ENCODE results near the gene PTBP3. TPM values are rescaled to one million over a fixed set of nuclear protein-coding genes. Genes with fewer than 3 reads are reported as not detected.

PTBP3 gene
- total and polyA plus RNA-seq, 2 of the 13 experiments (the other 11 are each of a cell fraction or from before 2014, with no cell fraction given) = 52.8 to 61.1 TPM

- intact Hi-C loops (cut with micrococcal nuclease; ENCODE audit: unreplicated experiment) = loop anchor here (1.0 to 2.0 kb wide), 3 partner anchors 29 to 264 kb away; partner anchors contain the start of gene PTBP3
- WGBS (ENCODE audit: low lambda C conversion rate) = 31% methylated on average over 4 of the region's 4 CpGs
- no peak for TF ChIP-seq ZNF570 (CRISPR knock-in tag; IDR thresholded peaks at IDR 0.05; ENCODE audit: borderline replicate concordance)
- peak; percentile 56 for TF ChIP-seq CTCF (CRISPR knock-in tag; IDR thresholded peaks at IDR 0.05)
- TF ChIP-seq MAFG (CRISPR knock-in tag; IDR thresholded peaks at IDR 0.05) = no peak
- peak; percentile 58 for TF ChIP-seq SMC3 (IDR thresholded peaks at IDR 0.05; ENCODE audit: low read length)
- 0 out of 2 replicates have a peak, but pooled peaks have one; percentile 36 for TF ChIP-seq RAD21 (CRISPR knock-in tag; IDR thresholded peaks at IDR 0.05)
- TF ChIP-seq NFRKB (IDR thresholded peaks at IDR 0.05) = no peak
- peak; percentile 42; the same call in 1 of the 2 replicates for TF ChIP-seq ARID3A (IDR thresholded peaks at IDR 0.05; ENCODE audit: low read depth, low read length)
- TF ChIP-seq ZNF496 (CRISPR knock-in tag; IDR thresholded peaks at IDR 0.05; ENCODE audit: insufficient replicate concordance) = no peak
- TF ChIP-seq RERE (CRISPR knock-in tag; IDR thresholded peaks at IDR 0.05; ENCODE audit: low read depth) = no peak
- no peak for TF ChIP-seq SYNCRIP (IDR thresholded peaks at IDR 0.05; ENCODE audit: insufficient read depth, low read depth, low read length)
Measured at GRCh38 chr9:112361601-112362000, 28.2 kb upstream of the PTBP3 start.

More at GRCh38 chr9:112361601-112362000, 28.2 kb upstream of the PTBP3 start:
- in situ Hi-C loops (cut with HindIII; ENCODE audit: extremely low pct_ligation_motif_present, low pct_unique_long_range_greater_than_20kb) = loop anchor here (25.0 kb wide), 1 partner anchor 599 kb away; no protein-coding TSS in a partner anchor
- BruUV-seq (replicated peaks) = no TSS peak
- no peak overlapping the region for H3K4me2 ChIP-seq (ENCODE audit: low read depth, low read length)
- DNase-seq (ENCODE audit: low spot score) (peak; percentile 37), FAIRE-seq (peak; percentile 39), ATAC-seq (peak; percentile 57)
- H3K9ac ChIP-seq (ENCODE audit: insufficient read depth, low read depth, low read length) = no peak overlapping the region
- H3K4me3 ChIP-seq (replicated peaks in 1 of 3; ENCODE audit: insufficient read depth in 1 of 3, low read depth in 2 of 3, low read length in 3 of 3) = no peak overlapping the region
- 0 out of 2 replicates have a peak, but pooled peaks cover 6% of the 10 kb centered on the region for H3K9me3 ChIP-seq (ENCODE audit: low read length)
- no peaks in the 10 kb centered on the region for H3K27me3 ChIP-seq (ENCODE audit: control insufficient read depth in 1 of 2, insufficient read depth in 2 of 2, low read length in 2 of 2)
- no peaks in the 10 kb centered on the region for H4K20me1 ChIP-seq (ENCODE audit: insufficient read depth, low read length)
- ChIA-PET POLR2A (no interaction called here), CTCF (ENCODE audit: low intra/inter-chr PET ratio, low total read pairs) (interaction anchor here (1.5 to 3.0 kb wide), 4 partner anchors 27 to 275 kb away, joined by 6 to 12 read pairs (median 9); no protein-coding TSS in a partner anchor)
- H3K4me1 ChIP-seq (ENCODE audit: insufficient read depth, low read length) = peaks cover 6% of the 10 kb centered on the region
- H3K79me2 ChIP-seq (ENCODE audit: insufficient read depth, low read length) = no peaks in the 10 kb centered on the region
- no peak overlapping the region for H2AFZ ChIP-seq (ENCODE audit: low read length)
- no peak overlapping the region for H3K27ac ChIP-seq (ENCODE audit: extremely low read length, insufficient read depth, low read length)
- H3K36me3 ChIP-seq (replicated peaks in 1 of 2; ENCODE audit: control insufficient read depth in 1 of 2, insufficient read depth in 2 of 2, low read length in 2 of 2) = no peaks in the 10 kb centered on the region
